Activated CD4-positive, alpha-beta T cell treated with anti-CD3 and anti-CD28 coated beads for 36 hours (primary cell): Measurements from ENCODE around the gene JMJD8. TPM values are rescaled to one million over a fixed set of nuclear protein-coding genes. Genes with fewer than 3 reads are reported as not detected.

ENCODE experiments used
- ATAC-seq: fragments of 200-7000 bp; cut with Tn5 transposase; one replicate; pipeline ENCODE4 v1.10.0; 2021; ENCODE audit warnings: mild to moderate bottlenecking, moderate library complexity
- CTCF ChIA-PET: fragments of 350-600 bp; sonication (Branson Sonifier 250); formaldehyde crosslinking; loops from one replicate; lab custom pipeline; 2021; ENCODE audit warnings: antibody characterized with exemption; lab: Charles Lee
- POLR2A ChIA-PET: fragments of 350-600 bp; sonication (Branson Sonifier 250); formaldehyde crosslinking; loops from one replicate; lab custom pipeline; 2021; ENCODE audit warnings: antibody characterized with exemption, inconsistent platforms; lab: Charles Lee
- DNase-seq: peaks from one replicate; pipeline ENCODE4 v3.0.0-alpha.2; 2020
- H3K27ac Mint-ChIP-seq: one replicate; pipeline ENCODE4 v1.8.0; 2021; ENCODE audit warnings: mixed read lengths
- H3K27me3 Mint-ChIP-seq: one replicate; pipeline ENCODE4 v1.8.0; 2021; ENCODE audit warnings: mixed read lengths
- H3K36me3 Mint-ChIP-seq: one replicate; pipeline ENCODE4 v1.8.0; 2021; ENCODE audit warnings: low read depth, mixed read lengths
- H3K4me1 Mint-ChIP-seq: one replicate; pipeline ENCODE4 v1.8.0; 2021; ENCODE audit warnings: mixed read lengths
- H3K4me3 Mint-ChIP-seq: one replicate; pipeline ENCODE4 v1.8.0; 2021; ENCODE audit warnings: mild to moderate bottlenecking, moderate library complexity, mixed read lengths
- H3K9me3 Mint-ChIP-seq: one replicate; pipeline ENCODE4 v1.8.0; 2021; ENCODE audit warnings: low read depth, mixed read lengths
- intact Hi-C, 2 experiments: fragments of 100-400 bp; cut with DNase I in 1 of 2; cut with micrococcal nuclease in 1 of 2; formaldehyde crosslinking; loops; one replicate each; pipeline versions ENCODE4 v1.14.2 to v1.15.1; 2022 to 2024; cut with DNase I, micrococcal nuclease
- total RNA-seq, 2 experiments: library from RNA; stranded (reverse); gene quantifications; one replicate each; pipeline ENCODE4 v1.2.3, GENCODE V29; 2021

JMJD8 gene
- total RNA-seq, 2 experiments from 2014 or later: 26.1 to 31.4 TPM

GRCh38 chr16:644556-644955 lies 39.6 kb downstream of the JMJD8 start:
- no peak overlapping the region for H3K27ac Mint-ChIP-seq
- DNase-seq: no peak
- CTCF ChIA-PET: no interaction called here
- H3K9me3 Mint-ChIP-seq: no peaks in the 10 kb centered on the region
- no peaks in the 10 kb centered on the region for H3K27me3 Mint-ChIP-seq
- H3K36me3 Mint-ChIP-seq: peaks cover 5% of the 10 kb centered on the region
- no peak for ATAC-seq
- H3K4me3 Mint-ChIP-seq: peak overlapping the region; percentile 75
- H3K4me1 Mint-ChIP-seq: peaks cover 15% of the 10 kb centered on the region
- POLR2A ChIA-PET: no interaction called here
- intact Hi-C loops: no loop called here

- H3K27me3 Mint-ChIP-seq: no peaks in the 10 kb centered on the region
- POLR2A ChIA-PET: no interaction called here
- DNase-seq: no peak
- H3K4me3 Mint-ChIP-seq: peak overlapping the region; percentile 75
- H3K27ac Mint-ChIP-seq: no peak overlapping the region
- CTCF ChIA-PET: interaction anchor here (1.1 kb wide), 1 partner anchor 38 kb away, joined by 4 read pairs; no protein-coding TSS in a partner anchor
- intact Hi-C loops: no loop called here
- H3K9me3 Mint-ChIP-seq: no peaks in the 10 kb centered on the region
- H3K36me3 Mint-ChIP-seq: peaks cover 5% of the 10 kb centered on the region
- peaks cover 15% of the 10 kb centered on the region for H3K4me1 Mint-ChIP-seq
- no peak for ATAC-seq
Observed at GRCh38 chr16:643050-643368, 41.1 kb downstream of the JMJD8 start.

- ChIA-PET POLR2A (no interaction called here), CTCF (interaction anchor here (1.1 kb wide), 1 partner anchor 39 kb away, joined by 4 read pairs; no protein-coding TSS in a partner anchor)
- Mint-ChIP-seq H3K4me1 (peaks cover 15% of the 10 kb centered on the region), H3K27me3 (no peaks in the 10 kb centered on the region), H3K4me3 (peak overlapping the region; percentile 75), H3K36me3 (peaks cover 5% of the 10 kb centered on the region), H3K9me3 (no peaks in the 10 kb centered on the region), H3K27ac (no peak overlapping the region)
- ATAC-seq: peak; percentile 43
- peak; percentile 53 for DNase-seq
- intact Hi-C loops: no loop called here
Observed at GRCh38 chr16:642189-643049, 41.7 kb downstream of the JMJD8 start.

- no peaks in the 10 kb centered on the region for H3K9me3 Mint-ChIP-seq
- H3K4me1 Mint-ChIP-seq: peaks cover 17% of the 10 kb centered on the region
- ATAC-seq: peak; percentile 60
- ChIA-PET POLR2A (no interaction called here), CTCF (no interaction called here)
- peak; percentile 85 for DNase-seq
- intact Hi-C loops: loop anchor here in 1 of 2 experiments (1.0 kb wide), 2 partner anchors 8 to 38 kb away; partner anchors contain the start of gene WDR90
- no peaks in the 10 kb centered on the region for H3K27me3 Mint-ChIP-seq
- H3K36me3 Mint-ChIP-seq: peaks cover 8% of the 10 kb centered on the region
- peak within 1 kb of the TSS; percentile 75 for H3K4me3 Mint-ChIP-seq
- H3K27ac Mint-ChIP-seq: no peak within 1 kb of the TSS
Observed at GRCh38 chr16:641326-642188, 42.6 kb downstream of the JMJD8 start, which contains the start of gene MCRIP2. Gene MCRIP2, plus strand, starts transcription at chr16:641828. Its CDS starts 164 bp downstream, at chr16:641992.

GRCh38 chr16:640614-641013 lies 43.5 kb downstream of the JMJD8 start:
- no peak overlapping the region for H3K27ac Mint-ChIP-seq
- H3K9me3 Mint-ChIP-seq: no peaks in the 10 kb centered on the region
- peaks cover 8% of the 10 kb centered on the region for H3K36me3 Mint-ChIP-seq
- ChIA-PET CTCF (interaction anchor here (0.6 kb wide), 1 partner anchor 114 kb away, joined by 4 read pairs; no protein-coding TSS in a partner anchor), POLR2A (no interaction called here)
- no peak for DNase-seq
- no peaks in the 10 kb centered on the region for H3K27me3 Mint-ChIP-seq
- ATAC-seq: no peak
- intact Hi-C loops: loop anchor here in 1 of 2 experiments (1.0 kb wide), 2 partner anchors 9 to 39 kb away; partner anchors contain the start of gene WDR90
- peaks cover 19% of the 10 kb centered on the region for H3K4me1 Mint-ChIP-seq
- no peak overlapping the region for H3K4me3 Mint-ChIP-seq

DNA sequence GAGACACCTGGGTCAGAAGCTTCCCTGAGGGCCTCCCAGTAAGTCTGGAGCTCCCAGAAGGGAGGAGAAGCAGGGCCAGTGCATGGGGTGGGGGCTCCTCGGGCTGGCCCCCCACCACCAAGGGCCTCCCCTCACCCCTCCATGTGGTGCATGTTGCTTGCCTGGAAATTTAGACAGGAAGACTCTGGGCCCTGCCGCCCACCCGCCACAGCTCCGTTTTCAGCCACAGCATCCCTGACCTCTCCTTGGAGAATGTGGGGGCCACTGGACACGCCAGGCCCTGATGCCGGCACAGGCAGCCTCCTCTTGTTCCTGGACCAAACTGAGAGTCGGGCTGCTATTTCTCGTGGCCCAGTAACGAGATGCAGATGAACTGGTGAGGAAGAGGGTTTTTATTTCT lies 45.3 kb downstream of the JMJD8 start:
- peaks cover 16% of the 10 kb centered on the region for H3K4me1 Mint-ChIP-seq
- H3K9me3 Mint-ChIP-seq: no peaks in the 10 kb centered on the region
- DNase-seq (no peak), ATAC-seq (no peak)
- ChIA-PET POLR2A (no interaction called here), CTCF (no interaction called here)
- H3K27ac Mint-ChIP-seq: no peak overlapping the region
- H3K27me3 Mint-ChIP-seq: no peaks in the 10 kb centered on the region
- H3K36me3 Mint-ChIP-seq: peaks cover 7% of the 10 kb centered on the region
- no peak overlapping the region for H3K4me3 Mint-ChIP-seq
- intact Hi-C loops: loop anchor here (5.0 kb wide), 3 partner anchors 43 to 257 kb away; partner anchors contain the start of genes CAPN15 (in 1 of the 2), JMJD8 (in 1 of the 2), PGAP6 (in 1 of the 2) and STUB1 (in 1 of the 2)

- ChIA-PET POLR2A (no interaction called here), CTCF (no interaction called here)
- no peak for ATAC-seq
- Mint-ChIP-seq H3K4me1 (peaks cover 13% of the 10 kb centered on the region), H3K9me3 (no peaks in the 10 kb centered on the region), H3K27me3 (no peaks in the 10 kb centered on the region), H3K27ac (no peak overlapping the region), H3K4me3 (no peak overlapping the region), H3K36me3 (peaks cover 7% of the 10 kb centered on the region)
- DNase-seq: no peak
- intact Hi-C loops: loop anchor here (5.0 kb wide), 3 partner anchors 44 to 256 kb away; partner anchors contain the start of genes CAPN15 (in 1 of the 2), JMJD8 (in 1 of the 2), PGAP6 (in 1 of the 2) and STUB1 (in 1 of the 2)
Observed at GRCh38 chr16:638034-638543, 46.0 kb downstream of the JMJD8 start.

DNA sequence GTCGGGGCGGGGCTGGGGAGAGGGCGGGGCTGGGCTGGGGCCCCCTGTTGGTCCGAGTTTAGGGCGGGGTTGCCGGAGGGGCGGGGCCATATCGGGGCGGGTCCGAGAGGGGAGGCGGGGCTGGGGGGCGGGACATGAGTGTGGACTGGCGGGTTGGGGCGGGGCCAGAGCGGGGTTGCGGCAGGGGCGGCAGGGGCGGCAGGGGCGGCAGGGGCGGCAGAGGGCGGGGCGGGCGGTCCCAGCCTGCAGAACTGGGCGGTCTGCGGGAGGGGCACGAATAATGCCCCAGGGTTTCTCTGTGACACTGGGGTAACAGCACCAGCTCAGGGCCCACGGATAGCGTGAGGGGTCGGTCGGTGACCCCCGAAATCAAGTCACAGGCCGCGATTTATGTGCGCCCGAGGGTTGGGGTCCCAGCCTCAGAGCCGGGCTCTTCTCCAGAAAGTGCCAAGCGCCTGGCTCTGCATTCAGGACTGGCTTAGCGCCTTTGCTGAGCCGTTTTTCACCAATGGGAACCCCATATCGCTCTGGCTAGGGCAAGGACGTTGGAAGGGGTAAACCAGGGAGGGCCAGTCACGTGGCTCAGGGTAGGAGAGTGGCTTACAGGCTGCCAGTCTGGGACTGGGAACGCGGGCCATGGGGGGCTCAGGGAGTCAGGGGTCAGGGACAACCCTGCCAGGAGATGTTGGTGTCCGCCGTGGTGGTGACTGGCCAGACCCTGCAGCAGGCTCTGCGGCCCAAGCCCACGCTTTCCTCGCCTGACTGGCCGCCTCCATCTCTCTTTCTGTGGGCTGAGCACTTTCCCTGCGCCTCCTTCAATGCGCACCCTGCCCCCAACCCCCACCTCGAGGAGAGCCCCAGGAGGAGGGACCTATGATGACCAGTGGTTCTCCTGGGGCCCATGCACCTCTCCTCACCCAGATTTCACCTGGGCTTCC lies 46.8 kb downstream of the JMJD8 start:
- Mint-ChIP-seq H3K36me3 (peaks cover 7% of the 10 kb centered on the region), H3K27me3 (no peaks in the 10 kb centered on the region), H3K4me1 (peaks cover 13% of the 10 kb centered on the region), H3K4me3 (peak overlapping the region; percentile 87), H3K9me3 (no peaks in the 10 kb centered on the region), H3K27ac (peak overlapping the region; percentile 91)
- ChIA-PET POLR2A (no interaction called here), CTCF (interaction anchor here (1.1 kb wide), 1 partner anchor 38 kb away, joined by 3 read pairs; the partner anchor contains the start of gene RHBDL1)
- intact Hi-C loops: loop anchor here (1.0 to 5.0 kb wide), 8 partner anchors 45 to 783 kb away; partner anchors contain the start of genes AXIN1 (in 1 of the 2), CAPN15 (in 1 of the 2), JMJD8 (in 1 of the 2) and LMF1 (in 1 of the 2)
- DNase-seq: peak; percentile 97
- ATAC-seq: peak; percentile 51

DNA sequence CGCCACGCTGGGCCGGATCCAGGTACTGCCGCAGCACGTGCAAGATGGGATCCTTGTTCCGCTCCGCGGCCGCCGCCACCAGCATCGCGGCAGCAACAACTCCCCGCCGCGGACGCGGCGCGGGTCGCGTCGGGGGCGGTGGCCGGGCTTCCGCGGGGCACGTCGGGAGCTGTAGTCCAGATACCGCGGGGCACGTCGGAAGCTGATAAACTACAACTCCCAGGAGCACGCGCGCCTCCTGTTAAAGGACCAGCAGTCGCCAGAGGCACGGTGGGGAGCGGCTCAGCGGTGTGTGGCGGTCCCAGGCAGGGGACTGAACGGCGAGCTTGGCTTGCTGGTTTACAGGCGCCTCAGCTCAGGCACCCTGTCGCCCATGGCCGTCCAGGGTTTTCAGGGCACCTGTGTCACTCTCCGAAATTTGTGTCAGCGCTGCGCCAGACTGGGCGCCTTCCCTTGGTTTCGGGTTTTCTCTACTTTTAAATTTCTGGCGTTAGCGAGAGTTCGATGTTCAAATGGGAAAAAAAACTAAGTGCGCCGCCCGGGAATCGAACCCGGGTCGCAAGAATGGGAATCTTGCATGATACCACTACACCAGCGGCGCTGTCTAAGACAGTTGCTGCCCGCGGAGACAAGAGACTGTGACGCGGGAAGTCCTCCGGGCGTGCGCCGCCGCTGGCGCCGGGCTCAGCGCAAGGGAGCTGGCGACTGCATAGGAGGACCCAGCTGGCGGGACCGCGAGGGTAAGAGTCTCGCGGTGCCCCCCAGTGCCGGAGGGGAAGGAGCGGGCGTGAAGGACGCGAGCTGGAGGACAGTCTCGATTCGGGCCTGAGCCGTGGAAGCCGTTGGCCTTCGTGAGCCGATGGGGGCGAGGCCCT lies 47.7 kb downstream of the JMJD8 start, which contains the start of gene METTL26:
METTL26 (minus strand) TSS at position 100 of the 875 bp plus-strand sequence; CDS start at position 85, 15 bp downstream.
- Mint-ChIP-seq H3K27me3 (no peaks in the 10 kb centered on the region), H3K27ac (peak within 1 kb of the TSS; percentile 91)

More for the DNA sequence above, 47.7 kb downstream of the JMJD8 start, which contains the start of gene METTL26:
- H3K9me3 Mint-ChIP-seq: no peaks in the 10 kb centered on the region
- H3K4me1 Mint-ChIP-seq: peaks cover 13% of the 10 kb centered on the region
- DNase-seq (peak; percentile 97), ATAC-seq (peak; percentile 89)
- ChIA-PET POLR2A (interaction anchor here (0.7 to 1.2 kb wide), 2 partner anchors 13 to 1146 kb away, joined by 3 to 4 read pairs; partner anchors contain the start of genes NUBP2, SPSB3 and WDR90), CTCF (interaction anchor here (0.6 to 1.1 kb wide), 5 partner anchors 12 to 110 kb away, joined by 3 to 6 read pairs (median 3); partner anchors contain the start of gene RHBDL1)
- peaks cover 7% of the 10 kb centered on the region for H3K36me3 Mint-ChIP-seq
- peak within 1 kb of the TSS; percentile 87 for H3K4me3 Mint-ChIP-seq
- intact Hi-C loops: loop anchor here (1.0 to 5.0 kb wide), 23 partner anchors 13 to 784 kb away; partner anchors contain the start of genes CAPN15 (in 2 of the 2), JMJD8 (in 2 of the 2), STUB1 (in 2 of the 2) and AXIN1 (in 1 of the 2)
